ENCODE data around the gene LACTB.

DNA sequence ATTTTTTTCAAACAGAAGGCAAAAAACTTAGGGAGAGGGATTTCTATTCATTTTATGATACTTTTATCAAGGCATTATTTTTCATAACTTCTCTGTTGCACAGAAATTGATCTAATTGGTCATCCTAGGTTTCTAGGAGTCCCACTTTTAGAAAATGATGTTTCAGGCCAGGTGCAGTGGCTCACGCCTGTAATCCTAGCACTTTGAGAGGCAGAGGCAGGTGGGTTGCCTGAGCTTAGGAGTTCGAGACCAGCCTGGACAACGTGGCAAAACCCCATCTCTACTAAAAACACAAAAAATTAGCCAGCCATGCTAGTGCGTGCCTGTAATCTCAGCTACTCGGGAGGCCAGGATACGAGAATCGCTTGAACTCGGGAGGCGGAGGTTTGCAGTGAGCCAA lies 2.8 kb downstream of the LACTB start:
- TF ChIP-seq, protein P1, sequence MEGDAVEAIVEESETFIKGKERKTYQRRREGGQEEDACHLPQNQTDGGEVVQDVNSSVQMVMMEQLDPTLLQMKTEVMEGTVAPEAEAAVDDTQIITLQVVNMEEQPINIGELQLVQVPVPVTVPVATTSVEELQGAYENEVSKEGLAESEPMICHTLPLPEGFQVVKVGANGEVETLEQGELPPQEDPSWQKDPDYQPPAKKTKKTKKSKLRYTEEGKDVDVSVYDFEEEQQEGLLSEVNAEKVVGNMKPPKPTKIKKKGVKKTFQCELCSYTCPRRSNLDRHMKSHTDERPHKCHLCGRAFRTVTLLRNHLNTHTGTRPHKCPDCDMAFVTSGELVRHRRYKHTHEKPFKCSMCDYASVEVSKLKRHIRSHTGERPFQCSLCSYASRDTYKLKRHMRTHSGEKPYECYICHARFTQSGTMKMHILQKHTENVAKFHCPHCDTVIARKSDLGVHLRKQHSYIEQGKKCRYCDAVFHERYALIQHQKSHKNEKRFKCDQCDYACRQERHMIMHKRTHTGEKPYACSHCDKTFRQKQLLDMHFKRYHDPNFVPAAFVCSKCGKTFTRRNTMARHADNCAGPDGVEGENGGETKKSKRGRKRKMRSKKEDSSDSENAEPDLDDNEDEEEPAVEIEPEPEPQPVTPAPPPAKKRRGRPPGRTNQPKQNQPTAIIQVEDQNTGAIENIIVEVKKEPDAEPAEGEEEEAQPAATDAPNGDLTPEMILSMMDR (IDR thresholded peaks at IDR 0.05; ENCODE audit: low read length) = no peak
- no peak for TF ChIP-seq EZH2 (IDR thresholded peaks at IDR 0.05; ENCODE audit: borderline replicate concordance, low read length)
